Peyer's patch (tissue), 4 donors: Measurements from ENCODE around the gene RALGPS1.

Source experiments
- POLR2A ChIP-seq, 2 donors: fragments of 450-650 bp; IDR thresholded peaks; one replicate each; pipeline ENCODE4 v1.5.1; 2017; ENCODE audit warnings: antibody characterized with exemption in 2 of 2, mild to moderate bottlenecking in 2 of 2, moderate library complexity in 2 of 2
- TF ChIP-seq, protein P1 (sequence below), 6 experiments: fragments of 450-650 bp in 4 of 6; fragments of 200-600 bp in 2 of 6; sonication (generic) in 1 of 6; IDR thresholded peaks; one replicate each; pipeline ENCODE4 v1.5.1; 2017 to 2019; ENCODE audit warnings: antibody characterized with exemption in 6 of 6, mild to moderate bottlenecking in 3 of 6, moderate library complexity in 1 of 6

DNA sequence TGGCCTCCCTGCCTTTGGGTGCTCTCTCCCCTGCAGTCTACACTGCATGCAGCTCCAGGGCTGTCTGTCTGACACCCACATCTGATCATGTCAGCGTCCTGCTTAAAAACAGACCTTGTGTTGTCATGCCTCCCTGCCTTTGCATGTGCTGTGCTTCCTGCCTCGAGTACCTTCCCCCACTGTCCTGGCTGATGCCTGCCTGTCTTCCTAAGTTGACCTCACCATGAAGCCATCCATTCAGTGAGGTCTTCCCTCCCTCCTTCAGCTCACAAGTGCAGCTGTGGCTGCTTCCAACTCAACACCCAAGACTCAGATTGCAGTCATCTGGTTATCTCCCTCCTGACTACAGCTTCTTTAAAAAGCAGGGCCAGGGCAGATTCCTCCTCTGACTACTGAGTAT lies 202.4 kb downstream of the RALGPS1 start:
- TF ChIP-seq, protein P1, sequence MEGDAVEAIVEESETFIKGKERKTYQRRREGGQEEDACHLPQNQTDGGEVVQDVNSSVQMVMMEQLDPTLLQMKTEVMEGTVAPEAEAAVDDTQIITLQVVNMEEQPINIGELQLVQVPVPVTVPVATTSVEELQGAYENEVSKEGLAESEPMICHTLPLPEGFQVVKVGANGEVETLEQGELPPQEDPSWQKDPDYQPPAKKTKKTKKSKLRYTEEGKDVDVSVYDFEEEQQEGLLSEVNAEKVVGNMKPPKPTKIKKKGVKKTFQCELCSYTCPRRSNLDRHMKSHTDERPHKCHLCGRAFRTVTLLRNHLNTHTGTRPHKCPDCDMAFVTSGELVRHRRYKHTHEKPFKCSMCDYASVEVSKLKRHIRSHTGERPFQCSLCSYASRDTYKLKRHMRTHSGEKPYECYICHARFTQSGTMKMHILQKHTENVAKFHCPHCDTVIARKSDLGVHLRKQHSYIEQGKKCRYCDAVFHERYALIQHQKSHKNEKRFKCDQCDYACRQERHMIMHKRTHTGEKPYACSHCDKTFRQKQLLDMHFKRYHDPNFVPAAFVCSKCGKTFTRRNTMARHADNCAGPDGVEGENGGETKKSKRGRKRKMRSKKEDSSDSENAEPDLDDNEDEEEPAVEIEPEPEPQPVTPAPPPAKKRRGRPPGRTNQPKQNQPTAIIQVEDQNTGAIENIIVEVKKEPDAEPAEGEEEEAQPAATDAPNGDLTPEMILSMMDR (IDR thresholded peaks at IDR 0.05): no peak
- TF ChIP-seq POLR2A (IDR thresholded peaks at IDR 0.05): no peak
